NCI-H1694 (cell line): ENCODE data around the gene KCNA2.
A peak's percentile ranks its signal among the peaks of the same experiment; 100 is the strongest.

Source experiments
- DNase-seq: peaks from one replicate; lab custom pipeline; 2025; lab: John Stamatoyannopoulos, UW

The KCNA2 gene

DNA sequence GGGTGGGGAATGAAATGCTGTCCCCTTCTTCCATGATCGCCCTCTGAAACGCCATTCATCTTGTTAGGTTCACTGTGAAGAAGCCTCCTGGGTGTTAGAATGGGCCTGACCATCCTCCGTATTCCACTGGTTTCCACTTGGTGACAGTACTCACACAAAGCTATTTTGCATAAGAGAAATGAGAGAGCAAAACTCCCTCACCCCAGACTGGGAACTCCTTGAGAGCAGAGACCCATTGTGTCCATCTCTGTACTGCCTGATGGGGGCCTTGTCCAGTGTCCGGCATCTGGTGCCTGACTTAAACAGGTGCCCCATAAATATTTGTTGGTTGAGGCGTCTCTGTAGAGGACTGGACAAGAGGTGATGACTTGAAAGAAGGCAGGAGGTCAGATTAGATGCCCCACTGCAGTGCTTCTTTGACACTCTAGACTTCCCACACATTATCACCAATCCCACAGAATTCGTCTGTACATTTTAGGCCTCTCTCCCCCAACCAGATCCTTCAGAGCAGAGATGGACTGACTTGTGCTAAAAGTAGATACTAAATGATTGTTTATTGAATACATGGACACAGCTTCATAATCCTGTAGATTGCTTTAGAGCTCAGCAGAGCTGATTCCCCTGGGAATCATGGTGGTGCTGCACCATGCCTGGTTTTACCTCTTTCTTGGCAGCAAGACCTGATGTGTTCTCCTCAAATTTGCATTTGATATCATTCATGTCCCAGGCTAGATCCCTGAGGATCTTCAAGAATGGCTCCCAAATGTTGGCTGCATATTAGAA, 22.4 kb upstream of the KCNA2 start:
- no peak for DNase-seq

DNA sequence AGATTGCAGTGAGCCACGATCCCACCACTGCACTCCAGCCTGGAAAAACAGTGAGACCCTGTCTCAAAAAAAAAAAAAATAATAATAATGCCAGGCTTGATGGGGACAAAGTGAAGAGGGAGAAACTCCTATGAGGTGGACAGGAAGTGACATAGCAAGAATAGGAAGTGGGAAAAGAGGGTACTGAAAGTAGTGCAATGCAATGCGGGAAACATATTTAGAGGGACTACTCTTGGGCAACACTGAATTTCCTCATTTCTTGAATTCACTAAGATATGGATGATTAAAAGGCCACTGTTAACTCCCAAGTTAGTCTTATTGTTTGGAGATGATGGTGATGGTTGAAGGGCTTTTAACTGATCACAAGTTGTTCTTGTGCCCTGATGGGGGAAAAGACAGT, 21.6 kb upstream of the KCNA2 start:
- no peak for DNase-seq

DNA sequence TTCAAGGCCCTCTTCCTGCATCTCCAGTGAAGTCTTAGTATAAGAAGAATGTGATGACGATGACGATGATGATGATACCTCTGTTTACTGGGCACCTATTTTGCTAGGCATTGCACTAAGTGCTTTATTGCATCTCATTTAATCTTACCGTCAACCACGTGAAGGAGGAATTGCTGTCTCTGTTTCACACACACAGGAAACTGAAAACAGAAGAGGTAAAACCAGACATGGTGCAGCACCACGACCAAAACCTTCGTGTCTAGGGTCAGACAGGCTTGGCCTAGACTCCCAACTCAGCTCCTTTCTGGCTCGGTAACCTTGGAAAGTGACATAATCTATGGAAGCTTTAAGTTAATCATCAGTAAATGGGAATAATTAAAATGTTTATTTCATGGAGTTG, 20.7 kb upstream of the KCNA2 start:
- DNase-seq = no peak

DNA sequence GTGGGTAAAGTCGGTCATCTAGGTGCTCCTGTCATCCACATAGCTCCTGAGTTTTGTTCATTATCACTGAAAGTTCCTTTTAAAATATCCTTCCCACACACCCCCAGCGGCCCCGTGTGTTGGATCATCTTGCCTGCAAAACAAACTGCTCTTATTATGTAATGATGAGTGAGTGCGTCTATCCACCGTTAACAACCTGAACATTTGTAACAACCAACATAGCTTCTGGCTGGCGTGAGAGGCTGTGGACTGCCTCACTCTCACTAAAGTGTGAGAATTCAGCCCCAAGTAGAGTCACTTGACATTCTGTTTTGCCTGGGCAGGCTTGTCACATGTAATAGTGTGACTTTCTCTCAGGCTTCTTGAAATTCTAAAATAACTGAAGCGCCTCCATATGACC, 14.5 kb upstream of the KCNA2 start:
- DNase-seq = no peak

DNA sequence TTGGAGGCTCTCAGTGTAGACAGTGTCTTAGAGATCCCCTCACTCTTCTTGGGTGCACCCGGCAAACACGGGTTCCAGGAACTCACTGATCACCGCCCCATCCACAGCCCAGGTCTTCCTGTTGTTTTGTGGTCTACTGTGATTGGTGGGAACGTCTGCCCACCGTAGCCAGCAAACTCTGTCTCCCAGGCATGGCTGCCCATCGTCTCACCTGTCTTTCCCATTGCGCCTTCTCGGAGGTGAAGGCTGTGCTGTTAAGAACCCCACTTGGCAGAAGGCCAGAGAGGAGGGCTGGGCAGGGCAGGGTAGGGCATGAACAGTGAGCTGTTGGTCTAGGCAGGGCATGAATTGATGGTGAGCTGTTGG, 14.1 kb upstream of the KCNA2 start:
- no peak for DNase-seq

DNA sequence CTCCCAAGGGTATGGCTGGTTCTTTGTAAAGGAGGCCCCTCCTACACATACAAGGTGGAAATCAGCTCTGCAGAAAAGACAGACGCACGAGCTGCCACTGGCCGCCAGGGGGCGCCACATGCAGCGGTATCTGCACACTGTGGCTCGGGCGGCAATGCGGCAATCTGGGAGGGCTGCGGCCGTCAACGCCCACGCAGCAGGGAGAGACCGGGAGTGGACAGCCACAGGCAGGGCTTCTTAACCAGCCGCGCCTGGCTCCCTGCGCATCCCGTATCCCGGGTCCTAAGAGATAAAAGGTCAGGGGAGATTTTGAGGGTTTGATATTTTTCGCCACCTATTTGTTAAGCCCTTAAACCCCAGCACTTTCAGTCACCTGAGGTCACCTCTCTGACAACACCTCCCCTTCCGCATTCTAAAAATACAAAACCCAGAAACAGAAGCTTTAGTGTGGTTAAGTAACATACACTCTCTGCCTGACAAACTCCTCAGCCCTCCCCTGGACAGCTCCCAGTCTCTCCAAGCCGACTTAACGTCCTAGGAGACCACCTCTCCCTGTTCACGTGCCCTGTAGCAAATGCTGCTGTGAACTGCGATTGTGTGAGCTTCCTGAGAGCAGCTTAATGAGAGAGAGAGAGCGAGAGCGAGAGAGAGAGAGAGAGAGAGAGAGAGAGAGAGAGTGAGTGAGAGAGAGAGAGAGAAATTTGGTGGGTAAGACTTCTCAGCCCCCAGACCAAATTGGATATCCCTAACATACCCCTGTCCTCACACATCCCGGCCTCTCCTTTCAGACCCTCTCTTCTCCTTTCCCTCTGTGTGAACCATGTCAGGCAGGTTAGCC, 13.5 kb upstream of the KCNA2 start:
- peak; percentile 73 for DNase-seq

- no peak for DNase-seq
Observed at GRCh38 chr1:110618668-110619067, 12.5 kb upstream of the KCNA2 start.

DNA sequence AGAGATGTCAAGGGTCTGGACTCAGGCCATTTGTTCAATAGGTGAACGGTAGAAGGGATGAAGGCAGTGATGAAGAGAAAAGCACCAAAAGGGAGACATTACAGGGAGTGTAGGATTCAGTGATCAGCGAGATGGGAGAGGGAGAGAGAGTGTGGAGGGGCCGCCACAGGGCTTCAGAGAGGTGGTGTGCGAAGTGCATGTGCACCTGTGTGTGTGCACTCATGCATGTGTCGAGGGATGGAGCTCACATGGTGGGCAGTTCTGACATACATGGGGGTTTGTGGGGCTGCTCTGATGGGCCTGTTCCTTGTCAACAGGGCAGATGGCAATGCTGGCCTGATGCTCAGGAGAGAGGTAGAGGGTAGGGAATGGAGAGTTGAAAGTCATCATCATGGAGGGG, 11.4 kb upstream of the KCNA2 start:
- no peak for DNase-seq

DNA sequence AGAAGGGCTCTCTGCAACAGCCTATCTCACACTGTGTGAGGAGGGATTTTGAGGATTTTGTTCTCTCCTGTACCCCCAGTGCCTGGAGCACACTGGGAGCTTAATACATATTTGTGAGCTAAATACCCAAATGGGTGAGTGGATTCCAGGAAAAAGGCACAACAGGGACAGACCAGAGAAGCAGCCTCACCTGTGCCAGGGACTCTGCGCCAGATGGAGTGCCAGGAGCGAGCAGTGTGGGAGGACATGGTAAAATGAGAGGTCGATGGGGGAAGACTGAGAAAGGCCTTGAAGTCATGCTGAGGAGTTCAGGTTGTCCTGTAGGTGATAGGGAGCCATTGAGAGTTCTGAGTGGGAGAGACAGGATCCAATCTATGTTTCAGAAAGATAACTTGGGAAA, 11.0 kb upstream of the KCNA2 start:
- DNase-seq = no peak

DNA sequence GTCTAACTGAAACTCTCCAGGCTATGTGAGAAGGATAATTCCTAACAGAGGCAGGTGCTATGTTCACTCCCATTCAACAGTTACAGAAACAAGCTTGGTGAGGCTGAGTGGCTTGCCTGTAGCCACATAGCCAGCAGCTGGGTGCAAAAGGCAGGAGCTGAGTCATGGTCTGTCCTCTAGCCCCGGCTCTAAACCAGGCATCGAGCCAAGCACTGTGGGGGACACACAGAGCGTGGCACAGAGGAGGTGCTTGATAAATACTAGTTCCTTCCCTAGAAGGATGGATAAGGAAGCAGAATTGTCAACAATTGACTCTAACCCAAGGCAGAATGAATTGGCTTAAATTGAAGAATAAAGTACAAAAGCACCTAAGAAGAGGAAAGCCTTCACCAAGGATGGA, 10.4 kb upstream of the KCNA2 start:
- no peak for DNase-seq

GRCh38 chr1:110615548-110616130, 9.5 kb upstream of the KCNA2 start:
- peak; percentile 87 for DNase-seq

- DNase-seq = no peak
Observed at GRCh38 chr1:110612060-110612745, 6.0 kb upstream of the KCNA2 start.

GRCh38 chr1:110610696-110611286, 4.6 kb upstream of the KCNA2 start:
- DNase-seq = no peak

DNA sequence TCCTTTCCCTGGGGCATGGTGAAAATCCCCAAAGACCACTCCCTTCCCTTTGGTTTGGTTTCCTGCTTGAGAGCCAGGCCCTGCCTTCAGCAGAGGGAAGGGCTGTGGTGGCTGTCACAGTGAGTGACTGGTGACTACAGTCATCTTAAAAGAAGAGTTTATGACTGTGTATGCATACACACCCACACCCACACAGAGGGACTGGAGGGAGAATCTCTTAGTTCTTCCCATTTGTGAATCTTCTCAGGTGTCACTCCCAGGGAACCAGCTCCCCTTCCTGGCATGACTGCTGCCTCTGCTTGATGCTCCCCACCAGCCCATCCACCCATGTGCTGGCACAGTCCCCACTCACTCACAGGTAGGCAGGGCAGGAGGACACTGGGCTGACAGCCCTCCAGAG, 3.9 kb upstream of the KCNA2 start:
- no peak for DNase-seq

- DNase-seq = no peak
Observed at GRCh38 chr1:110608247-110608646, 2.1 kb upstream of the KCNA2 start.

DNA sequence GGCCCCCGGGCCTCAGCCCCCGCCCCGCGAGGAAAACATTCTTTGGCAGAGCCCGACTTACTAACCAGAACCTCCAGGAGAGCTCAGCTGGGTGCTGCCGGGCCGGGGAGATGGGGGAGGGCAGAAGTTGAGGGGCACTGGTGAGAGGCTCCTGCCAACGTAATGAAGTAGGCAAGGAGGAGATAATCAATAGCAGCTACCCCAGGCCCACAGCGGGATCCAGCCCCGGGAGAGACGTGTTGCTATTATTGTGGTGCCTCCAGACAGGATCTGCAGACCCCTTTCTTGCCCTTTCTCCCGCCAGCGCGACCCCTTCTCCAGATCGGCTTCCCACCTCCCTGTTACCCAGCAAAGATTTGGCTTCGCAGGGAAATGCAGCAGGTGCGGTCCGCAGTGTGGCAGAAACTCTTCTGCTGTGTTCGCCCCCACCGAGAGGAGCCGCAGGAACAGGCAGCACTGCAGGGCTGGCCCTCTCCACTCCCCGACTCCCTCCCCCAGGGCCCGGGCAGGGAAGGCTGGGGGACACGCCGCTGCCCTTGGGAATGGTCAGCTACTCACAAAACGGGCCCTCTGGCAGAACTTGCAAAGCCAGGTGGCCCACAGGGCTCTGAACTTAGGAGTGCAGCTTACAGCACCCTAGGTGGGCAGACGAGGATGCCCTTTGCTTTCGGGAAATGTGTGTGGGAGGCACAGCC, 1.5 kb upstream of the KCNA2 start:
- no peak for DNase-seq

GRCh38 chr1:110606657-110607535, 738 bp upstream of the KCNA2 start:
- peak; percentile 10 for DNase-seq

DNA sequence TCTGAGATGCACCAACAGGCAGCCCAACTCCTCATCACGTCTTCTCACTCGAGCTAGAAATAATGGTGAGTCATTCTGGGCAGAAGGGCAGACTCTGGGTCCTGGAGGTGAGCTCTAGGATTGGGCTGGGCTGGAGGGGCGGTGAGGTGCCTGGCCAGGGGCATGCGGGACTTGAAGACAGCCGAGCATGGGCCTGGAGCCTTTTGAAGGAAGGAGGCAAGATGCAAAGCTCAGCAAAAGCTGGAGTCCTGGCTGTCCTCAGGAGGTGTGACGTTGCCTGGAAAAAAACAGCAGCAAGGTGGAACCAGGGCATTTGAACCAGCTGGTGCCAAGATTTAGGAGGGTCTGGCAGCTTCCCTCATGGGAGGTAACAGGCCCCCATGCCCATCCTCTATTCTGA, 712 bp downstream of the KCNA2 start:
- no peak for DNase-seq

GRCh38 chr1:110604586-110605148, 1.5 kb downstream of the KCNA2 start:
- no peak for DNase-seq

- no peak for DNase-seq
Observed at GRCh38 chr1:110603058-110603457, 3.1 kb downstream of the KCNA2 start.
